Dendritic cell treated with granulocyte-macrophage colony-stimulating factor and Interleukin-4, amounts not matched to agents 40 ng/mL and 50 ng/mL, for 4 days (primary cell): Measurements from ENCODE around the gene LSP1.
A peak's percentile ranks its signal among the peaks of the same experiment; 100 is the strongest.

ENCODE experiments used
- H3K27ac Mint-ChIP-seq: one replicate; pipeline ENCODE4 v1.8.0; 2022; ENCODE audit warnings: mild to moderate bottlenecking, mixed read lengths
- H3K27me3 Mint-ChIP-seq: one replicate; pipeline ENCODE4 v1.8.0; 2022; ENCODE audit warnings: mild to moderate bottlenecking, mixed read lengths
- H3K36me3 Mint-ChIP-seq: one replicate; pipeline ENCODE4 v1.8.0; 2022; ENCODE audit warnings: low read depth, mixed read lengths
- H3K4me1 Mint-ChIP-seq: one replicate; pipeline ENCODE4 v1.8.0; 2022; ENCODE audit warnings: low read depth, mixed read lengths
- H3K4me3 Mint-ChIP-seq: one replicate; pipeline ENCODE4 v1.8.0; 2022; ENCODE audit warnings: mild to moderate bottlenecking, moderate library complexity, mixed read lengths
- H3K9me3 Mint-ChIP-seq: one replicate; pipeline ENCODE4 v1.8.0; 2022; ENCODE audit warnings: mixed read lengths
- intact Hi-C: fragments of 100-400 bp; cut with micrococcal nuclease; formaldehyde crosslinking; loops from one replicate; pipeline ENCODE4 v1.15.0; 2022

The LSP1 gene

GRCh38 chr11:1837171-1838076, 15.5 kb upstream of the LSP1 start:
- H3K4me1 Mint-ChIP-seq: peaks cover 56% of the 10 kb centered on the region
- H3K27ac Mint-ChIP-seq: no peak overlapping the region
- no peak overlapping the region for H3K4me3 Mint-ChIP-seq
- no peaks in the 10 kb centered on the region for H3K36me3 Mint-ChIP-seq
- H3K9me3 Mint-ChIP-seq: no peaks in the 10 kb centered on the region
- H3K27me3 Mint-ChIP-seq: peaks cover 34% of the 10 kb centered on the region
- intact Hi-C loops: loop anchor here (5.0 kb wide), 1 partner anchor 80 kb away; the partner anchor contains the start of gene TNNT3

- Mint-ChIP-seq H3K4me3 (no peak overlapping the region), H3K27me3 (peaks cover 34% of the 10 kb centered on the region), H3K27ac (peak overlapping the region; percentile 61), H3K36me3 (no peaks in the 10 kb centered on the region), H3K9me3 (no peaks in the 10 kb centered on the region), H3K4me1 (peaks cover 56% of the 10 kb centered on the region)
- intact Hi-C loops: loop anchor here (5.0 kb wide), 1 partner anchor 79 kb away; the partner anchor contains the start of gene TNNT3
Observed at GRCh38 chr11:1838077-1838425, 14.8 kb upstream of the LSP1 start.

GRCh38 chr11:1838426-1839144, 14.3 kb upstream of the LSP1 start, which contains the start of gene TNNI2:
TSS of gene TNNI2 (plus strand) at chr11:1838981. CDS start at chr11:1839697, 716 bp downstream.
- Mint-ChIP-seq H3K9me3 (no peaks in the 10 kb centered on the region), H3K27ac (peak within 1 kb of the TSS; percentile 92), H3K27me3 (peaks cover 29% of the 10 kb centered on the region), H3K4me1 (peaks cover 56% of the 10 kb centered on the region), H3K36me3 (peaks cover 2% of the 10 kb centered on the region), H3K4me3 (no peak within 1 kb of the TSS)
- intact Hi-C loops: loop anchor here (5.0 kb wide), 1 partner anchor 79 kb away; the partner anchor contains the start of gene TNNT3

- Mint-ChIP-seq H3K27ac (peak overlapping the region; percentile 92), H3K9me3 (no peaks in the 10 kb centered on the region), H3K4me3 (no peak overlapping the region), H3K36me3 (peaks cover 6% of the 10 kb centered on the region), H3K27me3 (peaks cover 22% of the 10 kb centered on the region), H3K4me1 (peaks cover 64% of the 10 kb centered on the region)
- intact Hi-C loops: loop anchor here (5.0 kb wide), 1 partner anchor 78 kb away; the partner anchor contains the start of gene TNNT3
Observed at GRCh38 chr11:1839204-1839923, 13.5 kb upstream of the LSP1 start.

GRCh38 chr11:1839924-1840779, 12.7 kb upstream of the LSP1 start:
- Mint-ChIP-seq H3K27ac (peak overlapping the region; percentile 92), H3K4me1 (peaks cover 71% of the 10 kb centered on the region), H3K9me3 (no peaks in the 10 kb centered on the region), H3K4me3 (peak overlapping the region; percentile 42), H3K36me3 (peaks cover 12% of the 10 kb centered on the region), H3K27me3 (peaks cover 14% of the 10 kb centered on the region)
- intact Hi-C loops: loop anchor here (1.0 to 5.0 kb wide), 2 partner anchors 10 to 77 kb away; partner anchors contain the start of gene TNNT3

- Mint-ChIP-seq H3K4me3 (no peak overlapping the region), H3K27ac (peak overlapping the region; percentile 92), H3K27me3 (peaks cover 8% of the 10 kb centered on the region), H3K36me3 (peaks cover 16% of the 10 kb centered on the region), H3K9me3 (no peaks in the 10 kb centered on the region), H3K4me1 (peaks cover 79% of the 10 kb centered on the region)
- intact Hi-C loops: loop anchor here (1.0 kb wide), 1 partner anchor 9 kb away; no protein-coding TSS in a partner anchor
Observed at GRCh38 chr11:1840780-1841480, 12.0 kb upstream of the LSP1 start.

GRCh38 chr11:1841511-1842148, 11.3 kb upstream of the LSP1 start:
- Mint-ChIP-seq H3K4me1 (peaks cover 86% of the 10 kb centered on the region), H3K9me3 (no peaks in the 10 kb centered on the region), H3K27me3 (peaks cover 6% of the 10 kb centered on the region), H3K27ac (peak overlapping the region; percentile 86), H3K4me3 (no peak overlapping the region), H3K36me3 (peaks cover 23% of the 10 kb centered on the region)
- intact Hi-C loops: no loop called here

- Mint-ChIP-seq H3K4me3 (no peak overlapping the region), H3K9me3 (no peaks in the 10 kb centered on the region)
Observed at GRCh38 chr11:1842149-1843097, 10.5 kb upstream of the LSP1 start.

GRCh38 chr11:1843098-1843473, 9.8 kb upstream of the LSP1 start:
- H3K4me1 Mint-ChIP-seq: peaks cover 93% of the 10 kb centered on the region
- no peaks in the 10 kb centered on the region for H3K9me3 Mint-ChIP-seq
- intact Hi-C loops: no loop called here
- H3K27me3 Mint-ChIP-seq: no peaks in the 10 kb centered on the region
- peak overlapping the region; percentile 86 for H3K27ac Mint-ChIP-seq
- no peak overlapping the region for H3K4me3 Mint-ChIP-seq
- peaks cover 35% of the 10 kb centered on the region for H3K36me3 Mint-ChIP-seq

More at GRCh38 chr11:1842149-1843097, 10.5 kb upstream of the LSP1 start:
- intact Hi-C loops: no loop called here
- peaks cover under 1% of the 10 kb centered on the region for H3K27me3 Mint-ChIP-seq
- H3K36me3 Mint-ChIP-seq: peaks cover 31% of the 10 kb centered on the region
- H3K27ac Mint-ChIP-seq: peak overlapping the region; percentile 86
- H3K4me1 Mint-ChIP-seq: peaks cover 92% of the 10 kb centered on the region

GRCh38 chr11:1843796-1844195, 9.1 kb upstream of the LSP1 start:
- Mint-ChIP-seq H3K4me1 (peaks cover 93% of the 10 kb centered on the region), H3K36me3 (peaks cover 42% of the 10 kb centered on the region), H3K27me3 (no peaks in the 10 kb centered on the region), H3K27ac (peak overlapping the region; percentile 86), H3K4me3 (peak overlapping the region; percentile 33), H3K9me3 (no peaks in the 10 kb centered on the region)
- intact Hi-C loops: no loop called here
